Activated T-cell treated with anti-CD3 and anti-CD28 coated beads, Interleukin-2, amount 50 U/mL, for 1 hour (primary cell): ENCODE results near the gene TEX51.

Experiments used
- DNase-seq: peaks from one replicate; pipeline ENCODE4 v3.0.0-alpha.2; 2020

TEX51 gene

DNA sequence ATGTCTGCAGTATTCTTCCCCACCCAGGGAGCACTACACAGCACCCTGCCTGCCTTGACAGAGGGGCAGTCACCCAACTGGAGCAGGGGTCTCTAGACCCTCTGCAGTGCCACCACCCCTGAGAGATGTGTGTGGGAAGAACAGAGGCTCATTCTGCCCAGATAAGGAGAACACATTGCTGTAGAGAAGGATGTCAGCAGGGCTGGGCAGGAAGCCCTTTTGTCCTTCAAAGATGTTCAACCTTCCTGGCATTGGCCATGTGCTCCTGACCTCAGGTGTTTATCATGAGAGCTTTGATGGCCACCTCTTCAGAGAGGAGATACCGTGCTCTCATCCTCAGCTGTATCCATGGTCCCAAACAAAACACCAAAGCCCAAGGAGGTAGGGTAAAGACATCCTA, 4.6 kb upstream of the TEX51 start:
- no peak for DNase-seq

DNA sequence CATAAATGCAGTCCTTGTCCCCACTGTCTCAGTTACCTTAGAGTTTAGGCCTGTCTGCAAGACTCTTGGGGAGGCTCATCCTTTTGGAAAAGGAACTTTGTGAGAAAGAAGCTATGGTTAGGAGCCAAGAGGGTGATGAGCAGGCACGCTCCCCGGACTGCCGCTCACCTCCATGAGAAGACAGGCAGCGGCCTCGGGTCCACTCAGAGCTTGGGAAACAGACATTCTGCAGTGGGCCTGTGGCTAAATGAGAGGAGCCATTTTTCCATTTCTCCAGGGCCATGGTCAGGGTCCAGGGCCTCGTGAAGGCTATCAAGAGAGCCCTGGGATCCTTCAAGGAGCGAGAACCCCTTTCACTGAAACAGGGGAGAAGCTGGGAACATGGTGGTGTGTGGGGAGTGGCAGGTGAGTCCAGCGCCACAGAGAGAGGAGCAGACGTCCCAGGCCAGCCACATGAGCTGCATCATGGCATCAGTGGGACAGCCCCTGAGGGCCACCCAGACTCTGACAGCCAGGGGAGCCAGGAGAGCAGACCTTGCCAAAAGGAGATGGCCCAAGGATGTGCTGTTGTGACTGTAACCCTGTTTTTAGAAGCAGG, 4.0 kb upstream of the TEX51 start:
- no peak for DNase-seq

DNA sequence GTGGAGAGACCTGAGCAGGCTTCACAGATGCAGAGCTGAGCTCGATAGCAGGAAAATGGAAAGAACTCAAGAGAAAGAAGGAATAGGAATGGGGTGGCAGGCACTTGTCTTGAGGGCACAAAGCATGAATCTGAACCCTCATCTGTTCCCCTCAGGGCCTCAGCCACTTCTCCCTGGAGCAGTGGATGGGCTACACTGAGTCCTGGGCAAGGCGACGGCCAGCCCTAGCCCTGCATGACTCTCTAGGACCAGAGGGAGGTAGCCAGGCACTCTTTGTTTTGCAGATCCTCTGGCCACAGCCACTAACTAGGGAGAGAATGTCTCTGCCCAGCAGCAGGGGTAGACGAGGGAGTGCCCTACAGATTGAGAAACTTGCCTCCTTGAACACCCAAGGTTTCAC, 3.4 kb upstream of the TEX51 start:
- DNase-seq: no peak

DNA sequence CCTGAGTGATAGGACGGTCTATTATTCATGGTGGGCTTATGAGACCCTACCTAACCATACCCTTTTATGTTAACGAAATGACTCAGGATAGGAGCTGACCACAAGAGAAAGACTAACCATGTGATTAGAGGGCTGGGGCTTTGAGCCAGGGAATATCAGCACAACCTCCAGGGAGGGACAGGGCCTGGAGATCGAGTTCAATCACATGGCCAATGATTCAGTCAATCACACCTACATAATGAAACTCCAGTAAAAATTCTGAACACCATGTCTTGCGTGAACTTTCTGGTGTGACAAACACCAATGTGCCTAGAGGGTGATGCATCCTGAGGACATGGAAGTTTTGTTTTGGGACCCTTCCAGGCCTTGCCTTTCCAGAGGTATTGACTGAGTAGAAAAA, 2.2 kb upstream of the TEX51 start:
- no peak for DNase-seq

DNA sequence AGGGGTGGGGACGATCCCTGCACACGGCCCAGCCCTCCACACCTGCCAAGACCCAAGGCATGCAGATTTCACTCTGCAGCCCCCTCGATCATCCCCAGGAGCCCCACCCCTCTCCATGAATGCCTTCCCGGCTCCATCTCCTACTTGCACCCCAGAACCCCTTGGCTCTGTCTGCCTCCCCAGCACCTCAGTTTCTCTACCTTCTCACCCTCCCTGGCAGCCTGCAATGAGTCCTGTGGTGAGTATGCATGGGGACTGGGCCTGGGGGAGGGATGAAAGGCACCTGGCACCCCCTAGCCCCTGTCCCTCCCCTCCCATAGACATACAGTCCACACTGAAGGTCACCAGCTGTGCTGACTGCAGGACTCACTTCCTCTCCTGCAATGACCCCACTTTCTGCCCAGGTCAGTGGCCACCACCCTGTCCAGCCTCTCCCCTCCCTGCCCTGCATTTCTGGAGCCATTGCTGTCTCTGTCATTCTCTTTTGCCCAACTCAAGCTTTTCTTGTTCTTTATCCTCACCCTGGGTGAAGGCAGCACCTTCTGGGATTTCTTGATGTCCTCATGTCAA, 1.0 kb downstream of the TEX51 start:
- DNase-seq: no peak

DNA sequence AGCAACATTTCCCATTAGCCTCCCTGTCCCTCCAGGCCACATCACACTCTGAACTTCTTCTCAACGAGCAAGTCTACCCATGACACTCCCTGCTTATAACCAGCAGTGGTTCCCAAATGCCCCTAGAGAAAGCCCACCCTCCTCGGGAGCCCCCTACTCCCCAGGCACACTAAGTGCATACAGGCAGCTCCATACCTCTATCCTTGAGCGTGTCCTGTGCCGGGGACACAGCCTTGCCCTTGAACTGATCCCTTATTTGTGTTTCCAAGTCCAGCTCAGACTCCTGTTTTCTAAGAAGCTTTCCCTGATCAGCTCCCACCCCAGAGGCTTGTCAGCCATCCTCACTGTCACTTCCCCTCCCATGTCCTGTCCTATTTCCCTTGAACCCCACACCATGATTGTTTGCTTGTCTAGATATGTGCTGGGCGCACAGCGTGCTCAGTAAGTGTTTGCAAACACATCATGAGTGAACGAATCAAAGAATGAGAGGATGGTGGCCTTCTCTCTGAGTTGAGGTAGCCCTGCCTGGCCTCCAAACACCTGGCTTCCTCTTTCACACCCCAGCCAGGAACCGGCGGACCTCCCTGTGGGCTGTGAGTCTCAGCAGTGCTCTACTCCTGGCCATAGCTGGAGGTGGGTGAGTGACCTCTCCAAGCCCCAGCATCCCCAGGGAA, 2.1 kb downstream of the TEX51 start:
- DNase-seq: no peak

DNA sequence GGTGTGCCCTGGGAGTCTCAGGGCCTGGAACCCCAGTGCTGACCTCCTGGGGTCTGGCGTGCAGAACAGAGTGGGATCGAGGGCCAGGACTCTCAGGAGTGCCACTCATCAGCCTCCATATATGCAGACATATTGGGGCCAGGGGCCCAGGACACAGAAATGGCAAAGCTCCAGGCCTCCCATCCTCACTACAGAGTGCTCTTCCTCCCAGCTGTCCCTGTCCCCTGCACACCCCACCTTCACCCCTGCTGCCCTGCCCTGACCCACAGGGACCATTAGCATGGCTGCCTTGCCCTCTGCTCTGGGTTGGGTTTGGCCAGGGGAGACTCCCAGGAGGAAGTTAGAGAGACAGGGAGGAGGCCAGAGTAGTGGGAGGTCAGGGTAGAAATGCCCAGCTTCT, 2.8 kb downstream of the TEX51 start:
- no peak for DNase-seq

DNA sequence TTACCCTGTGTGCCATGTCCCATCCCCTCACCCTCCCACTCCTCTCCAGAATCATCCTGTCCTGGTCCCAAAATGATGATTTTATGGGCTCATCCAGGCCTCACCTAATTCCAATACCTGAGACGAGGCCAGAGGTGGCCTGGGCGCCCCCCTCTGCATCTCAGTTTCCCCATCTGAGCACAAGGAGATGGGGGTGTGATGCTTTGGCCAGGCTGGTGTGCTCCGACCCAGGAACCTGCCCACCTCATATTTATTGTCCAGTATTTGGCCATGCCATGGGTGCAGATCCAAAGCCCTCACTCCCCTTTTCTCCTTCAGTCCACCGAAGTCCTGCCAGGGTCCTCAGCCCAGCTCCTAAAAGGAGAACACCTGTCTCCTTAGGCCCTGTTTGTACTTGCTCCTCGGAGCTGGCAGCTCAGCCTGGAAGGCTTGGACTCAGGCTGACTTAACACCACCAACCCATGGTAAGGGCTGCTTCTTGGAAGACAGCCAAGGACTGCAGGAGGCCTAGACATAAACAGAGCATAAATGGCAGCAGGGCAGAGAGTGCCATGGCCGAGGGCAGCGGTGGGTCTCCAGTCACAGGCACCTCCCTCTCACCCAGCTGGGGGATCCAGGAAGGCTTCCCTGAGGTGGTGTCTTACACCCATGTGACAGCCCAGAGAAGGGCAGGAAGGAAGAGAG, 3.6 kb downstream of the TEX51 start:
- DNase-seq: no peak

DNA sequence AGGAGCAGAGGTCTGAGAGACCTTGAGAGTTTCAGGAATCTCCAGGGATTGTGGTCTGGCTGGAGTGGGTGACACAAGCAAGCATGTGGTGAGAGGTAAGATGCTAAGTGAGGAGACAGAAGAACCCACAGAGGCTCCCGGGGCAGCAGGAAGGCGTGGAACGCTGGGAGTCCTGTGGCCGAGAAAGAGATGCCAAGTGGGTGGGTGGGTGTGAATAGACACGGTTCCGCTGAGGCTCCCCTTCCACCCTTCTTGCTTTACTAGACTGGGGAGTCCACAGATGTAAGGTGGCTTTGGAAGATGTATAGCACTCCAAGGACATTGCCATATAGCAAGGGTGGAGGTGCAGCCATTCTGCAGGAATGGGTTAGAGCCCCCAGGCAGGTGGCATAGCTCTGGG, 4.2 kb downstream of the TEX51 start:
- DNase-seq: no peak

DNA sequence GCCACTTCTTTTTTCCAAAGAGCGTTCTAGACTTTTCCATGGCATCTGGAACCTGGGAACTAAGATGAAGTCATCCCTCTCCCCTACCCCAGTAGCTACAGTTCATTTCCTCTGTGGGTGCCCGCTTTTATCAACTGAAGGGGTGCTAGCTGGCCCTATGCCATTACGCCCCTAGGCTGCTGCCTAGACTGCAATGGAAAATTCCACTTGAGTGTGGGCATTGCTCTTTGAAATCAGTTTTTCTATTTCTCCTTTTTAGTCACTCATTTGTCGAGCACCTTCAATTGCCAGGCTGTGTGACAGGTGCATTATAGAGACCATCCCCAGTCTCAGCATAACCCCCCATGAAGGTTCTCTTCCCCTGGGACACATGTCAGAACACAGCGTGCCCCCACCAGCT, 7.3 kb downstream of the TEX51 start:
- DNase-seq: no peak

DNA sequence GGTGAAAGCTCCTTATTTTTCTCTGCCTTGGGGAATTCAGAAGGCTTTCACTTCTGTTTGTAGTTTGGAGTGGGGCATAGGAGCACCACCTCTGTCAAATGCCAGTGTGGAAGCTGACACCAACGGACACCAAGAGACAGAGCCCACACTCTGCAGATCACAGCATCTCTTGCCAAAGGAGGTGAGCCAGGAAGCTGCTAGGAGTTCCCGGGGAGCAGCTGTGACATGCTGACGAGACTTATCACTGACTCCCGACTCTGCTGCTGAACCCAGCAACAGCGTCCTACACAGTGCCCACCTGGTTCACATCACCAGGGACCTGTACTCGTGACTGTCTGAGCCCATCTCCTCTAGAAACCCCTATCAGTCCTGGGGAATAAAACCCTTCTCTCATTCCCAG, 8.1 kb downstream of the TEX51 start:
- DNase-seq: no peak

DNA sequence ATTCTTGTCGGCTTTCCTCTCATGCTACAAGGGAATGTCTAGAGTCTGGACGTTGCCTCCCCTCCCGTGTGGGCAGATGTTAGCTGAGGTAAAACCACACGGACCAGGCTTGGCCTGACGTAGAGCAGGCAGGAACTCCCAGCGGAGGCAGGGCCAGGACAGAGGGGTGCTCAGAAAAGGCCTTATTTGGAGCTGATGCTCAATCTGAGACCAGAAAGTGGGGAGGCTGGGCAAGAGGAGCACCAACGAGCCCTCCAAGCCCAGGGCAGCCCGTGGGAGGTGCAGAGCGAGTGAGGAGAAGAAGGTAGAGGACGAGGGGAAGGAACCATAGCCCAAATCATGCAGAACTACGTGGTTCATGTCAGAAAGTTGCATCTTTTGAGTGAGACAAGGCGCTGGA, 9.0 kb downstream of the TEX51 start:
- no peak for DNase-seq

DNA sequence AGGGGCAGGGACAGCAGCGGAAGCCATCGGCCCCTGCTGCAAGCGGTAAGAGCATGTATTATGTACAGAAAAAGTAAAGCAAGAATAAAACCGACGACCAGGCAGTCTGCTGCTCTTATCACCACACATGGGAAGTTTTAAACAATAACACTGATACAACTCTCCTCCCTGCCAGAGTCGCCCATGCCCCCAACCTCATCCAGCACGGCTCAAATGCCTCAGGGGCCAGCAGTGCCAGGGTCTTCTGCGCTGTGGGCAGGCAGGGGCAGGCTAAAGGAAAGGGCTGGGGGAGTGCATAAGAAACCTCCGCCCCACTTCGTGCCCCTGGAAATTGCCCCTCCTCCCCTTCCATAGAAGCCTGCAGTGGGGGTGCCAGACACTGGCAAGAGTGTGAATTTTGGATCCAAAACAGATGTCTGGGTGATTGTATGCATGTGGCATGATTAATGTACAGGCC, 10.1 kb downstream of the TEX51 start:
- DNase-seq: no peak

DNA sequence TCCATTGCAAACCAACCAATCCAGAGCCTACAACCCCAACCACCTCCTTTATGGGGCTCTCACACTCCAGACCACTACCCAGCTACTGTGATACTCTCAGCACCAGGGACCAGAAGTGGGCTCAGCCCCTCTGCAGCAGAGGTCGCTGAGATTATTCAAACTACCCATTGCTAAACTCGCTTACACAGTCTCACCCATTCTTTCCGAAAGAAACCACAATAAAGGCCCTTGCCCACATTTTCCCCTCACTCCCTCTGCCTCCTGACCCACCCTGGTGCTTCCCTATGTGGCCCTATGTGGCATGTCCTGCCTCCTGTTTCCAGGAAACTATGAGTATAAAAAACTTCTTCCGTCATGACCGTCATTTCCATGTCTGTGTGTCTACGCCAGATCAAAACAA, 10.7 kb downstream of the TEX51 start:
- DNase-seq: no peak

DNA sequence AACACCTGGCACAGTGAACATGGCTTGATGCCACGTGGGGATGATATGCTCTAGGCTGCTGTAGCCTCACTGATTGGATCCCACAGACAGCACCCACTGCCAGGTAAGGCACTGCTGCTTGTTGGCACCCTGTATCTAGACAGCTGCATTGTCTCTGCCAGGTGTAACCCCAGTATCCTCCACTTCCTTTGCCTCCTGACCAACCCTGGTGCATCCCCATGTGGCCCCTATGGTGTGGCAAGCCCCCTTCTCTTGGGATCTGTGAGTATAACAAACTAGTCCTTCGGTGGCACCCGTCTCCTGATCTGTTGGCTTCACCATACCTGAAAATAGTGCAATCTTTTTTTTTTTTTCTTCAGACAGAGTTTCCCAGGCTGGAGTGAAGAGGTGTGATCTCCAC, 11.1 kb downstream of the TEX51 start:
- DNase-seq: no peak

DNA sequence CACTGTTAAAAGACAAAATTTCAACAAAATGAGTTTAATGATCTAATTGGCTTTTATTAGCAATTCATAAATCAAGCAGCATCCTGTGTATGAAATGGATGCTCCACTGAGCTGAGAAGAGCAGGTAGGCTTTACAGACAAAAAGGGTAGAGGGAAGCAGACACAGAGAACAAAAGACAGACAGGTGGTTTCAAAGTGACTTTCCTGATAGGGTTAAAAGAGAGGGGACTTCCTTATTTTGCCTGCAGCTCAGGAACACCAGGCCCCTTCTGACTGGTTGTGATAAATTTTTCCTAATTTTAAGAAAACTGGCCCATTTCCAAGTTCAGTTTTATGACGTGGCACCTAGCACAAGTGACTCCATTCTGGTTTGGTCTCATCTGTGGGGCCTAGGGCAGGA, 11.9 kb downstream of the TEX51 start:
- no peak for DNase-seq

DNA sequence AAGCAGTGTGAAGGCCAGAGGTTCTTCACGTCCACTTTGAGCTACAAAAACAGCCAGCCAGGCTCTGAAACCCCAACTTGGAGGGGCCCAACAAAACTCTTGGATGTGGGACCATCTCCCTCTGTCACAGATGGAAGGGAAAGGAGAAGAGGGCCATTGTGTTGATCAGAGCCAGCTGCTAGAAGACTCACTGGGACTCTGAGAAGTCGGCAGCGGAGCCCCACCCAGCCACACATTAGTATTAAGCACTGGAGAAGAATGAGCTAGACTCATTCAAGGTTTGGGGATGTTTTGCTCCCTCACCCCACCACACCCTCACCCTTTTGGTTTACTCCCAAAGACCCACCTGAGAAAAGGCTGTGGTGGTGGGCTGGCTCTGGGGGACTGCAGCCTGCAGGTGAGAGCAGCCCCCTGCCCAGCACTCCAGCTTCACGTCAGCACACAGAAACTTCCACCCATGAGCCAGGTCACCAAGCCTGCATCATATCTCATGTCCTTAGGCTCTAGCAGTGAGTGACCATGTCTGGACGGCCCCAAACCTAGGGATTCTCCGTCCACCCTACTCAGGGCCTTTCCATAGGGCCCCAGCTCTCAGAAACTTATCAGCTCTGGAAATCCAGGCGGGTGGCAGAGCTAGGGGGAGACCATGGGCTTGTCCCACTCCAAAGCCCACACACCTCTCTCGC, 12.6 kb downstream of the TEX51 start:
- no peak for DNase-seq

DNA sequence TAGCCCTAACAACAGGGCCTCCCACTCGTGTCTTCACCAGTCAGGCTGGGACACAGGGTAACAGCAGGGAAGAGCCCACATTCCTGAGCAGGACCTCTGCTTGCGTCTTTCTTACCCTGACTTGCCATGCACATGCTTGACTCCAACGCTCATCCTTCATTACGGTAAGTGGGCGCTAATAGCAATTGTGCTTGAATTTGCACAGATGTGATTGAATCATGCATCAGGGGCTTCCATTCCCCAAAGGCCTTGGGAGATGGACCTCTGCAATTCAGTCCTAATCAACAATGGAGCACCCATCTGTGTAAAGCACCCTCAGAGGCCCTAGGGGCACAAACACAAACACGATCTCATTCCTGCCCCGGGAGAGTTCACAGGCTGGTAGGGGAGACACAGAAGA, 13.5 kb downstream of the TEX51 start:
- no peak for DNase-seq

DNA sequence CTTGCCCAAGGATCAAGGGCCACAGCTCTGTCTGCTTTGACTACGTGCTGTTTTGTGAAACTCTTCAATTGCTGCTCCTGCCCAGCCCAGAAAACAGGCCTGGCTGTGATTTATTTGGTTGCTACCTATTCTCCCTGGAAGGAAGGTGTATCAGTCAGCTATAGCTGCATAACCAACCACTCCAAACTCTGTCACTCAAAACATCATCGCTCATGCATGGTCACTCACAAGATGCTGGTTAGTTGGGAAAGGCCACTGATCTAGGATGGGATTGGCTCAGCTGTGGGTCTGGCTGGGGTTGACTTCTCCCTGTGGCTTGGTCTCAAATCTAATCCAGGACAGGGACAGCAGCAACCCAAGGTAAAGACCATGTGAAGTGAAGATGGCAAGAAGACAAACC, 14.6 kb downstream of the TEX51 start:
- no peak for DNase-seq

DNA sequence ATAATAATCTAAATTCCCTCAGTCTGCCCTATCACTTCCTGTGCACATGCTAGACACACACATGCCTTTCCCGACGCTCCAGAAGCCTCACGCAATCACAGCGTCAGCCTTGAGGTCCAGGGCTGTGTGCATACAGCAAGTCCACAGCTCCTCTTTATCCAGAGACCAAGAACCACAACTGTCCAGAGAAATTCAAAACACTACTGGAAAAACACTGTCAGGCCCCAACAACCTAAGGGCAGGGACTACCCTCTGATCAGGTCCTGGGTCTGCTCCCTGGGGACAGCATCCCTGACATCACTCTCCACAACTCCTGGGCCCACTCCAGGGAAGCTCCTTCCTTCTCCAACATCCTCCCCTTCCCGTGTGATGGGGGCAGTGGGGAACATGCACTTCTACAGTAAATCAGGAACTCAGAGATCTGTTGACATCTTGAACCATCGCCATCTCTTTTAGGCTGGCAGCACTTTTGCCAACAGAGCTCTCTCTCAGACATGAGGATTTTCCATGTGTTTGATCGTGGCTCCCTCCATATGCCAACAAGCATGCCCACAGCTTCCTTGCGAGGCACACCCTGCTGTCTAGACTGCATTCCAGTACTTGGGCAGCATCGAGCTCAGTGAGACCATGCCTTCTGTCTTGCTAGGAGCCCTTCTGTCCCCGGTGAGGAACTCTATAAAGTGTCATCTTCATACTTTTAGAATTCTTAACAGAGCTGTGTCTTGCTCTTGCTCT, 15.4 kb downstream of the TEX51 start:
- DNase-seq: no peak

DNA sequence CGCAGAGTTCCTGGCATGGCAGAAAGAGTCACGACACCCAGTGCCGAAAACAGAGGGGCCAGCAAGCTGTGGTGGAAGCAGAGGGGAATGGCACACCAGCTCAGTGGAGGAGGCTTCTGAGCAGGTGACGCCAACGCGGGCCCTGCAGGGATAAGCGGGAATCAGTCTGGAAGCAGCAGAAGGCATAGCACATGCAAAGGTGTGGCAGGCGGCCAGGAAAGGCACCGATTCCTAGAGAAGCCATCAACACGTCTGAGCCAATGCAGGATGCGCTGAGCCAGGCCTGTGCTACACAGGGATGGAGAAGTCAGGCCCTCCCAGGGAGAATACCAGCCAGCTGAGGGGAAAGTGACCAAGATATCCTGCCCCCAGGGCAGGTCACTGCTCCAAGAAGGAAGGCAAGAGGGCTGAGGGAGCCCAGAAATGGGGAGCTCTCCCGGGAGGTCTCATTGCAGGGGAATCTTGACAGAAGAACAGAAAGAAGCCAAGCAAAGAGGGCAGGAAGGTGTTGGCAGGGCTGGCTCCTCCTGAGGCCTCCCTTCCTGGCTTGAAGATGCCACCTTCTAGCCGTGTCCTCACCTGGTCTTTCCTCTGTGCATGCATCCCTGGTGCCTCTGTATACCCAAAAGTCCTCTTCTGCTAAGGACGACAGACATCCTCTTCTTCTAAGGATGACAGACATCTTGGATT, 16.3 kb downstream of the TEX51 start:
- no peak for DNase-seq

DNA sequence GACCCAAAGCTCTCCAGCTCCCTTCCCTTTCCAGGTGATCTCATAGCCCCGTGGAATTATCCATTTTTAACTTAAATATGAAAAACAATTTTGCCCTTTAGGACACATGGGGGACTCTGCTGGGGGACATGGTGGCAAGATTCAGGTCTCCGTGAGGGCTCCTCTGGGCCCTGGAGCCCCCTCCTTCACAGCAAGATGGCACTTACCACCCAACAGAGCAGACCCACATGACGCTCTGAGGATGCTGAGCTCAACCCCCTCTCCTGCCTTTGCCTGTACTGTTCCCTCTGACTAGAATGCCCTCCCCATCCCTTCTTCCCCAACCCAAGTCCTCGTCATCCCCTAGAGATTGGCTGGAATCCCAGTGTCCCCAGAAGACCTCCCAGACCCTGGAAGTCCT, 17.2 kb downstream of the TEX51 start:
- DNase-seq: no peak
